GM12874 (cell line): Measurements from ENCODE around the gene CFAP97D2.

Experiments used
- CTCF ChIP-seq: IDR thresholded peaks from 2 replicates; pipeline ENCODE4 v1.5.1; 2011; ENCODE audit warnings: low read depth, mild to moderate bottlenecking, control low read depth, low read length, moderate library complexity; ENCODE audit not compliant: insufficient read depth

Gene CFAP97D2

GRCh38 chr13:114226699-114227323 lies 47.8 kb downstream of the CFAP97D2 start:
- TF ChIP-seq CTCF = peak; percentile 97

GRCh38 chr13:114227528-114227927 lies 48.5 kb downstream of the CFAP97D2 start:
- no peak for TF ChIP-seq CTCF

GRCh38 chr13:114228176-114228575 lies 49.1 kb downstream of the CFAP97D2 start:
- no peak for TF ChIP-seq CTCF

GRCh38 chr13:114229506-114229905 lies 50.4 kb downstream of the CFAP97D2 start:
- TF ChIP-seq CTCF = no peak

- no peak for TF ChIP-seq CTCF
Measured at GRCh38 chr13:114230117-114230516, 51.1 kb downstream of the CFAP97D2 start.

GRCh38 chr13:114230575-114230974 lies 51.5 kb downstream of the CFAP97D2 start:
- no peak for TF ChIP-seq CTCF

- TF ChIP-seq CTCF = no peak
Measured at GRCh38 chr13:114231886-114232285, 52.8 kb downstream of the CFAP97D2 start.
